GM23248 (cell line): ENCODE measurements around the gene XAGE1B.
"Not testable (repeated sequence)": the region's sequence is repeated elsewhere in the genome, so short reads cannot be mapped to it uniquely, and the experiment has no call there.

Experiments used
- EZH2 ChIP-seq: fragments of 200-600 bp; sonication (generic); IDR thresholded peaks from 2 replicates; pipeline ENCODE4 v1.6.1; 2018; ENCODE audit warnings: antibody characterized with exemption, mild to moderate bottlenecking; ENCODE audit not compliant: insufficient read depth, poor library complexity, severe bottlenecking
- EZH2phosphoT487 ChIP-seq: fragments of 200-600 bp; sonication (generic); IDR thresholded peaks from 2 replicates; pipeline ENCODE4 v1.6.1; 2018; ENCODE audit warnings: antibody characterized with exemption, moderate library complexity, mild to moderate bottlenecking, low read depth; ENCODE audit not compliant: insufficient read depth

DNA sequence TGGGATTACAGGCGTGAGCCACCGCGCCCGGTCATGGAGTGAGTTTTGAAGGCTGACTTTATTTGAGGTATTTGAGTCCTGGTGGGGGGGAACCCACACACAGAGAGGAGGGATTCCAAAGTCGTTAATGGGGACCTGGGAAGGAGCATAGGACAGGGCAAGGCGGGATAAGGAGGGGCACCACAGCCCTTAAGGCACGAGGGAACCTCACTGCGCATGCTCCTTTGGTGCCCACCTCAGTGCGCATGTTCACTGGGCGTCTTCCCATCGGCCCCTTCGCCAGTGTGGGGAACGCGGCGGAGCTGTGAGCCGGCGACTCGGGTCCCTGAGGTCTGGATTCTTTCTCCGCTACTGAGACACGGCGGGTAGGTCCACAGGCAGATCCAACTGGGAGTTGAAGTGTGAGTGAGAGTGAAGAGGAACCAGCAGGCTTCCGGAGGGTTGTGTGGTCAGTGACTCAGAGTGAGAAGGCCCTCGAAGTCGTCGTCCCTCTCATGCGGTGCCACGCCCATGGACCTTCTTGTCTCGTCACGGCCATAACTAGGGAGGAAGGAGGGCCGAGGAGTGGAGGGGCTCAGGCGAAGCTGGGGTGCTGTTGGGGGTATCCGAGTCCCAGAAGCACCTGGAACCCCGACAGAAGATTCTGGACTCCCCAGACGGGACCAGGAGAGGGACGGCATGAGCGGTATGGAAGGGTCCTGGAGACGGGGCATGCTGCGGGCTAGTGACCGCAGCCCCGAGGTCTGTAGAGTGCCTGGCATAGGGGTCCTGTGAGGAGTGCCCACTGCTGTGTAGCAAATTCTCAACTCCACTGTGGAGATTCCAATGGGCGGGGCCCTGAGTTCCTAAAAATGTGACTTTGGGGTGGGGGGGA is 21.1 kb downstream of the XAGE1B start, which contains the start of gene XAGE1A:
- TF ChIP-seq EZH2, EZH2phosphoT487: not testable (repeated sequence)
